K562 (cell line): ENCODE data around the gene ELK4. TPM values are rescaled to one million over a fixed set of nuclear protein-coding genes. Genes with fewer than 3 reads are reported as not detected.

Source experiments
- ATAC-seq: fragments of 200-7000 bp; cut with Tn5 transposase; 3 replicates; pipeline ENCODE4 v1.9.1; 2020; ENCODE audit warnings: moderate library complexity
- BruUV-seq: library from RNA; stranded (reverse); fragments of 400-500 nt; replicated peaks from 2 replicates; lab custom pipeline; 2021; lab: Mats Ljungman, UMichigan
- CTCF ChIA-PET: fragments of 300-600 bp; formaldehyde crosslinking; extraction: SDS; loops from one replicate; lab custom pipeline; 2021; ENCODE audit warnings: low intra/inter-chr PET ratio; lab: Yijun Ruan, JAX
- POLR2A ChIA-PET: fragments of 300-600, 350-650 bp; sonication (Branson Sonifier 250); formaldehyde crosslinking; extraction: SDS; loops from one replicate; lab custom pipeline; 2021; ENCODE audit warnings: antibody characterized with exemption, inconsistent platforms; lab: Yijun Ruan, JAX
- DNase-seq, 4 experiments: peaks; one replicate each; pipeline versions ENCODE4 v3.0.0 to v3.0.0-alpha.2; 2011 to 2018; ENCODE audit warnings: low spot score in 3 of 4, mixed read lengths in 3 of 4; ENCODE audit errors: extremely low read depth in 1 of 4
- FAIRE-seq: peaks from 2 replicates; lab custom pipeline; 2011; peaks lifted over from hg19 to GRCh38; lab: Jason Lieb, UNC
- H2AFZ ChIP-seq: 2 replicates; pipeline ENCODE4 v1.6.0; 2011; ENCODE audit warnings: low read depth, low read length, control low read depth, inconsistent platforms
- H3K27ac ChIP-seq: fragments of 200-600 bp; 3 replicates; pipeline ENCODE4 v1.8.0; 2011; ENCODE audit warnings: low read depth, mild to moderate bottlenecking, control low read depth, inconsistent platforms, low read length, moderate library complexity, mixed read lengths; ENCODE audit errors: extremely low read depth
- H3K27me3 ChIP-seq, 2 experiments: fragments of 300-600 bp in 1 of 2; 2 replicates in 1 of 2; 3 replicates in 1 of 2; pipeline versions ENCODE4 v1.6.0 to v1.8.0; 2011; ENCODE audit warnings: inconsistent platforms in 2 of 2, low read length in 2 of 2, mild to moderate bottlenecking in 1 of 2, mixed read lengths in 1 of 2, moderate library complexity in 1 of 2; ENCODE audit not compliant: control insufficient read depth in 2 of 2, insufficient read depth in 2 of 2
- H3K36me3 ChIP-seq: fragments of 300-600 bp; 3 replicates; pipeline ENCODE4 v1.8.0; 2011; ENCODE audit warnings: mild to moderate bottlenecking, low read length, inconsistent platforms; ENCODE audit not compliant: control insufficient read depth, insufficient read depth
- H3K4me1 ChIP-seq, 2 experiments: fragments of 200-600 bp in 1 of 2; replicated peaks in 1 of 2; 2 replicates in 1 of 2; 3 replicates in 1 of 2; pipeline versions ENCODE4 v1.5.1 to v1.8.0; 2011; ENCODE audit warnings: inconsistent platforms in 2 of 2, low read length in 2 of 2, mild to moderate bottlenecking in 1 of 2, mixed read lengths in 1 of 2, moderate library complexity in 1 of 2; ENCODE audit not compliant: control insufficient read depth in 2 of 2, insufficient read depth in 2 of 2
- H3K4me2 ChIP-seq: 2 replicates; pipeline ENCODE4 v1.6.1; 2011; ENCODE audit warnings: low read length, control low read depth, inconsistent platforms, mixed read lengths; ENCODE audit not compliant: insufficient read depth
- H3K4me3 ChIP-seq: fragments of 200-600 bp; sonication (generic), shearing (Covaris generic); 2 replicates; pipeline ENCODE4 v1.5.1; 2016; ENCODE audit warnings: control low read depth, inconsistent platforms
- H3K79me2 ChIP-seq: fragments of 200-600 bp; 3 replicates; pipeline ENCODE4 v1.8.0; 2011; ENCODE audit warnings: low read length, inconsistent platforms; ENCODE audit not compliant: control insufficient read depth, insufficient read depth
- H3K9ac ChIP-seq, 2 experiments: 2 replicates each; pipeline versions ENCODE4 v1.6.0 to v1.6.1; 2011; ENCODE audit warnings: low read depth in 2 of 2, low read length in 2 of 2, control low read depth in 1 of 2, inconsistent platforms in 1 of 2, mild to moderate bottlenecking in 1 of 2, mixed read lengths in 1 of 2; ENCODE audit not compliant: insufficient read depth in 1 of 2
- H3K9me1 ChIP-seq: one replicate; pipeline ENCODE4 v1.6.0; 2011; ENCODE audit warnings: inconsistent platforms, mild to moderate bottlenecking, low read length, moderate library complexity; ENCODE audit not compliant: control insufficient read depth, insufficient read depth
- H3K9me3 ChIP-seq: replicated peaks from 2 replicates; pipeline ENCODE4 v1.5.1; 2011; ENCODE audit warnings: low read depth, low read length, inconsistent platforms; ENCODE audit not compliant: control insufficient read depth, insufficient read depth
- H4K20me1 ChIP-seq: replicated peaks from 2 replicates; pipeline ENCODE4 v1.6.1; 2011; ENCODE audit warnings: low read length, inconsistent platforms, mixed read lengths; ENCODE audit not compliant: control insufficient read depth, insufficient read depth
- ARID3A ChIP-seq: IDR thresholded peaks from 2 replicates; pipeline ENCODE4 v1.6.1; 2012; ENCODE audit warnings: low read depth, low read length, improper control_type of control experiment, borderline replicate concordance
- BRF1 ChIP-seq: IDR thresholded peaks from 3 replicates; pipeline ENCODE4 v1.6.1; 2011; ENCODE audit warnings: borderline replicate concordance, mild to moderate bottlenecking; ENCODE audit not compliant: insufficient read length; ENCODE audit errors: extremely low read depth
- CREB5 ChIP-seq: fragments of 250-450 bp; sonication (Bioruptor Pico); IDR thresholded peaks from 2 replicates; pipeline ENCODE4 v1.5.0; 2020; ENCODE audit warnings: mild to moderate bottlenecking
- CTCFL ChIP-seq: IDR thresholded peaks from 2 replicates; pipeline ENCODE4 v1.6.1; 2011; ENCODE audit warnings: borderline replicate concordance, low read depth, mild to moderate bottlenecking, moderate library complexity, low read length; ENCODE audit not compliant: insufficient read depth, poor library complexity, severe bottlenecking
- ELK1 ChIP-seq: sonication (generic); formaldehyde crosslinking; IDR thresholded peaks from 2 replicates; pipeline ENCODE4 v1.8.1; 2022; ENCODE audit warnings: missing genetic modification reagents
- ERF ChIP-seq: fragments of 450-650 bp; formaldehyde crosslinking; IDR thresholded peaks from 2 replicates; pipeline ENCODE4 v1.4.0; 2020; ENCODE audit warnings: mild to moderate bottlenecking, mixed read lengths
- ID3 ChIP-seq, 2 experiments: fragments of 250-450 bp in 1 of 2; fragments of 450-650 bp in 1 of 2; sonication (Bioruptor Pico) in 1 of 2; IDR thresholded peaks; 2 replicates each; pipeline versions ENCODE4 v1.6.1 to v1.8.0; 2016 to 2021; ENCODE audit warnings: mild to moderate bottlenecking in 2 of 2, moderate library complexity in 2 of 2, missing compliant biosample characterization in 1 of 2, missing genetic modification characterization in 1 of 2
- RAD21 ChIP-seq, 2 experiments: fragments of 250-450 bp in 1 of 2; fragments of 450-650 bp in 1 of 2; sonication (Bioruptor Pico) in 1 of 2; formaldehyde crosslinking in 1 of 2; IDR thresholded peaks in 1 of 2; conservative IDR thresholded peaks in 1 of 2; 2 replicates each; pipeline versions ENCODE4 v1.4.0 to v1.8.0; 2020 to 2022; ENCODE audit warnings: mild to moderate bottlenecking in 2 of 2, moderate library complexity in 1 of 2
- RBM22 ChIP-seq: fragments of 200-400 bp; formaldehyde crosslinking; IDR thresholded peaks from 2 replicates; pipeline ENCODE4 v1.6.1; 2018; ENCODE audit warnings: low read length, low read depth; ENCODE audit not compliant: poor library complexity, severe bottlenecking
- RBM34 ChIP-seq: fragments of 200-400 bp; formaldehyde crosslinking; IDR thresholded peaks from 2 replicates; pipeline ENCODE4 v1.6.1; 2018; ENCODE audit warnings: low read length, borderline replicate concordance; ENCODE audit not compliant: insufficient read depth
- U2AF1 ChIP-seq: fragments of 200-400 bp; formaldehyde crosslinking; optimal IDR thresholded peaks from 2 replicates; pipeline ENCODE3; 2017; ENCODE audit warnings: mild to moderate bottlenecking, low read depth, low read length, moderate library complexity
- ZFP1 ChIP-seq: fragments of 450-650 bp; formaldehyde crosslinking; IDR thresholded peaks from 2 replicates; pipeline ENCODE4 v1.4.0; 2020; ENCODE audit warnings: mild to moderate bottlenecking, mixed read lengths
- ZFPM2 ChIP-seq: fragments of 250-450 bp; sonication (Bioruptor Pico); IDR thresholded peaks from 2 replicates; pipeline ENCODE4 v1.5.1; 2022; ENCODE audit warnings: mild to moderate bottlenecking
- ZFX ChIP-seq: sonication (generic); formaldehyde crosslinking; IDR thresholded peaks from 2 replicates; pipeline ENCODE4 v1.8.0; 2022; ENCODE audit warnings: mild to moderate bottlenecking, missing genetic modification reagents, moderate library complexity
- WGBS: fragments of 100-300 bp; shearing (Covaris generic); methylation state at CpG from one replicate; pipeline ENCODE4 v1.1.6; 2016; ENCODE audit warnings: low coverage, mixed read lengths; ENCODE audit not compliant: insufficient coverage; ENCODE audit errors: missing lambda C conversion rate; 5-methylcytosine and 5-hydroxymethylcytosine counted together
- in situ Hi-C: fragments of 300-500 bp; cut with MboI; formaldehyde crosslinking; loops from 4 replicates; pipeline ENCODE4 v1.15.0; 2018; ENCODE audit warnings: inconsistent platforms, mixed read lengths
- intact Hi-C: fragments of 100-400 bp; cut with micrococcal nuclease; formaldehyde crosslinking; loops from 2 replicates; pipeline ENCODE4 v1.14.2; 2022
- polyA plus RNA-seq, 8 experiments: library from polyadenylated mRNA; depleted of rRNA in 4 of 8; stranded (reverse) in 5 of 8; unstranded in 3 of 8; fragments of >200 nt; fragmentation: Nextera tagmentation in 2 of 8; fragmentation: Illumina TruSeq in 1 of 8; extraction: Ambion mirVana in 2 of 8; extraction: Trizol in 1 of 8; gene quantifications; 2 replicates each; pipeline versions ENCODE4 v1.2.1 to v1.2.3, GENCODE V29; 2011 to 2014; ENCODE audit warnings: inconsistent platforms in 1 of 8, missing spikeins in 1 of 8
- total RNA-seq, 7 experiments: library from RNA; depleted of rRNA in 6 of 7; stranded (reverse); fragments of >200 nt in 6 of 7; fragmentation: Illumina TruSeq in 2 of 7; extraction: Trizol in 2 of 7; gene quantifications; 2 replicates each; pipeline versions ENCODE4 v1.2.1 to v1.2.3, GENCODE V29; 2011 to 2021; ENCODE audit warnings: low replicate concordance in 1 of 7

The ELK4 gene
- total and polyA plus RNA-seq, 9 of the 15 experiments (the other 6 are each of a cell fraction or from before 2014, with no cell fraction given): 2.0 to 21.7 (median 9.2) TPM

- H2AFZ ChIP-seq: no peak overlapping the region
- whole genome bisulfite sequencing: 3% methylated on average over 7 of the region's 7 CpGs
- DNase-seq (peak; percentile 51 to 63 (median 57)), ATAC-seq (peak; percentile 53), FAIRE-seq (no peak)
- ChIA-PET POLR2A (interaction anchor here (0.6 to 2.0 kb wide), 2 partner anchors 10 to 118 kb away, joined by 3 to 5 read pairs; no protein-coding TSS in a partner anchor), CTCF (no interaction called here)
- H3K79me2 ChIP-seq: no peaks in the 10 kb centered on the region
- H4K20me1 ChIP-seq: peaks cover 22% of the 10 kb centered on the region
- in situ Hi-C loops (loop anchor here (5.0 kb wide), 1 partner anchor 73 kb away; no protein-coding TSS in a partner anchor), intact Hi-C loops (no loop called here)
- no peaks in the 10 kb centered on the region for H3K9me1 ChIP-seq
- H3K36me3 ChIP-seq: no peaks in the 10 kb centered on the region
- no peak overlapping the region for H3K4me3 ChIP-seq
- no peak overlapping the region for H3K27ac ChIP-seq
- H3K9ac ChIP-seq: no peak overlapping the region
- peaks cover 35 to 53% of the 10 kb centered on the region in 2 experiments for H3K27me3 ChIP-seq
- no peak overlapping the region; the same call in 1 of the 2 replicates for H3K4me2 ChIP-seq
- peaks cover 0 to 4% of the 10 kb centered on the region in 2 experiments; a peak in 1 of 5 replicates for H3K4me1 ChIP-seq
- no peaks in the 10 kb centered on the region for H3K9me3 ChIP-seq
- no TSS peak for BruUV-seq
- TF ChIP-seq ZFP1 (CRISPR knock-in tag) (no peak), ID3 (CRISPR knock-in tag; IDR thresholded peaks at IDR 0.05) (no peak), ID3 (tag; IDR thresholded peaks at IDR 0.05) (no peak), RBM22 (no peak), CREB5 (CRISPR knock-in tag) (no peak), ELK1 (CRISPR knock-in tag) (no peak), ZFX (CRISPR knock-in tag) (no peak), RBM34 (no peak), ZFPM2 (CRISPR knock-in tag) (no peak), U2AF1 (no peak), RAD21 (CRISPR knock-in tag; conservative IDR thresholded peaks at IDR 0.05 in 1 of 2, IDR thresholded peaks at IDR 0.05 in 1 of 2) (peak in 1 of 2 experiments; percentile 37; a peak in 2 of 4 replicates), BRF1 (no peak), ERF (CRISPR knock-in tag) (no peak), ARID3A (no peak), CTCFL (peak; percentile 92)
These were observed 47.1 kb downstream of the ELK4 start for GRCh38 chr1:205584732-205585131.
